Measurements from ENCODE around the gene OTULINL. TPM values are rescaled to one million over a fixed set of nuclear protein-coding genes. Genes with fewer than 3 reads are reported as not detected.

Gene OTULINL
- total RNA-seq, 1 experiment from 2014 or later: 54.6 TPM

- CTCF ChIA-PET: interaction anchor here (0.6 to 0.9 kb wide), 2 partner anchors 8 to 26 kb away, joined by 3 read pairs; no protein-coding TSS in a partner anchor
- H3K4me1 ChIP-seq (ENCODE audit: insufficient read depth, low read length): peaks cover 22% of the 10 kb centered on the region
- ATAC-seq: no peak
- POLR2A ChIA-PET (ENCODE audit: unreplicated experiment): no interaction called here
- no TSS peak for BruUV-seq (replicated peaks)
- H4K20me1 ChIP-seq (ENCODE audit: low read length): no peaks in the 10 kb centered on the region
- H3K36me3 ChIP-seq (ENCODE audit: low read depth, low read length): no peaks in the 10 kb centered on the region
- intact Hi-C loops (cut with micrococcal nuclease): no loop called here
- TF ChIP-seq EZH2 (IDR thresholded peaks at IDR 0.05; ENCODE audit: low read length, unreplicated experiment) (no peak), CTCF (conservative IDR thresholded peaks at IDR 0.05; ENCODE audit: low read depth, low read length) (no peak), EZH2phosphoT487 (IDR thresholded peaks at IDR 0.05; ENCODE audit: borderline replicate concordance, low read length) (no peak)
- H3K27me3 ChIP-seq (ENCODE audit: low read length): no peaks in the 10 kb centered on the region
- H2AFZ ChIP-seq (ENCODE audit: low read length): no peak overlapping the region
- H3K4me2 ChIP-seq (ENCODE audit: low read length): no peak overlapping the region
- H3K79me2 ChIP-seq (ENCODE audit: low read length): no peaks in the 10 kb centered on the region
- H3F3A ChIP-seq (ENCODE audit: low read length, unreplicated experiment): peaks cover 4% of the 10 kb centered on the region
- DNase-seq: no peak
- H3K9me2 ChIP-seq (replicated peaks; ENCODE audit: low read length): no peaks in the 10 kb centered on the region
- no peak overlapping the region for H3K4me3 ChIP-seq (ENCODE audit: low read length)
- no peak overlapping the region for H3K9ac ChIP-seq (ENCODE audit: low read length)
- H3K27ac ChIP-seq (ENCODE audit: low read length): no peak overlapping the region
- H3K9me3 ChIP-seq (ENCODE audit: low read length): no peaks in the 10 kb centered on the region
These were observed 75.3 kb downstream of the OTULINL start for GRCh38 chr5:14656898-14657297.

- H3K79me2 ChIP-seq (ENCODE audit: low read length): peaks cover 18% of the 10 kb centered on the region
- H3K27ac ChIP-seq (ENCODE audit: low read length): peak overlapping the region; percentile 64
- no peak overlapping the region for H2AFZ ChIP-seq (ENCODE audit: low read length)
- TF ChIP-seq EZH2phosphoT487 (IDR thresholded peaks at IDR 0.05; ENCODE audit: borderline replicate concordance, low read length) (no peak), CTCF (conservative IDR thresholded peaks at IDR 0.05; ENCODE audit: low read depth, low read length) (no peak), EZH2 (IDR thresholded peaks at IDR 0.05; ENCODE audit: low read length, unreplicated experiment) (no peak)
- peak overlapping the region; percentile 68 for H3K4me2 ChIP-seq (ENCODE audit: low read length)
- peak; percentile 46 for ATAC-seq
- no peaks in the 10 kb centered on the region for H4K20me1 ChIP-seq (ENCODE audit: low read length)
- DNase-seq: peak; percentile 97
- H3K27me3 ChIP-seq (ENCODE audit: low read length): no peaks in the 10 kb centered on the region
- H3K9me3 ChIP-seq (ENCODE audit: low read length): no peaks in the 10 kb centered on the region
- ChIA-PET POLR2A (ENCODE audit: unreplicated experiment) (no interaction called here), CTCF (interaction anchor here (1.0 kb wide), 1 partner anchor 11 kb away, joined by 7 read pairs; no protein-coding TSS in a partner anchor)
- H3K4me1 ChIP-seq (ENCODE audit: insufficient read depth, low read length): peaks cover 32% of the 10 kb centered on the region
- no peak overlapping the region; the same call in 1 of the 2 replicates for H3K4me3 ChIP-seq (ENCODE audit: low read length)
- H3K36me3 ChIP-seq (ENCODE audit: low read depth, low read length): no peaks in the 10 kb centered on the region
- no TSS peak for BruUV-seq (replicated peaks)
- intact Hi-C loops (cut with micrococcal nuclease): loop anchor here (5.0 kb wide), 1 partner anchor 253 kb away; no protein-coding TSS in a partner anchor
- H3K9ac ChIP-seq (ENCODE audit: low read length): no peak overlapping the region
- no peaks in the 10 kb centered on the region for H3K9me2 ChIP-seq (replicated peaks; ENCODE audit: low read length)
- peaks cover 4% of the 10 kb centered on the region for H3F3A ChIP-seq (ENCODE audit: low read length, unreplicated experiment)
These were observed 78.4 kb downstream of the OTULINL start for GRCh38 chr5:14659821-14660607.

- H3K27me3 ChIP-seq (ENCODE audit: low read length): no peaks in the 10 kb centered on the region
- H3K36me3 ChIP-seq (ENCODE audit: low read depth, low read length): no peaks in the 10 kb centered on the region
- intact Hi-C loops (cut with micrococcal nuclease): loop anchor here (5.0 kb wide), 1 partner anchor 254 kb away; no protein-coding TSS in a partner anchor
- peaks cover 4% of the 10 kb centered on the region for H3F3A ChIP-seq (ENCODE audit: low read length, unreplicated experiment)
- BruUV-seq (replicated peaks): no TSS peak
- peaks cover 26% of the 10 kb centered on the region for H3K79me2 ChIP-seq (ENCODE audit: low read length)
- peak overlapping the region; percentile 68 for H3K4me2 ChIP-seq (ENCODE audit: low read length)
- POLR2A ChIA-PET (ENCODE audit: unreplicated experiment): no interaction called here
- H3K27ac ChIP-seq (ENCODE audit: low read length): peak overlapping the region; percentile 64
- H3K9me3 ChIP-seq (ENCODE audit: low read length): no peaks in the 10 kb centered on the region
- peaks cover 38% of the 10 kb centered on the region for H3K4me1 ChIP-seq (ENCODE audit: insufficient read depth, low read length)
- H3K9ac ChIP-seq (ENCODE audit: low read length): no peak overlapping the region
- H2AFZ ChIP-seq (ENCODE audit: low read length): no peak overlapping the region
- H3K4me3 ChIP-seq (ENCODE audit: low read length): no peak overlapping the region
- CTCF ChIA-PET: interaction anchor here (1.0 kb wide), 1 partner anchor 12 kb away, joined by 7 read pairs; no protein-coding TSS in a partner anchor
- TF ChIP-seq EZH2 (IDR thresholded peaks at IDR 0.05; ENCODE audit: low read length, unreplicated experiment) (no peak), CTCF (conservative IDR thresholded peaks at IDR 0.05; ENCODE audit: low read depth, low read length) (no peak), EZH2phosphoT487 (IDR thresholded peaks at IDR 0.05; ENCODE audit: borderline replicate concordance, low read length) (no peak)
- DNase-seq (peak; percentile 47), ATAC-seq (no peak)
- H4K20me1 ChIP-seq (ENCODE audit: low read length): peaks cover 7% of the 10 kb centered on the region
- H3K9me2 ChIP-seq (replicated peaks; ENCODE audit: low read length): no peaks in the 10 kb centered on the region
These were observed 79.2 kb downstream of the OTULINL start for GRCh38 chr5:14660833-14661232.
